Measurements from ENCODE around the gene MEGF6.

- TF ChIP-seq CTCF (optimal IDR thresholded peaks at IDR 0.05 in 1 of 3, IDR thresholded peaks at IDR 0.05 in 1 of 3, conservative IDR thresholded peaks at IDR 0.05 in 1 of 3; ENCODE audit: extremely low read depth in 1 of 3, insufficient read depth in 2 of 3, low read length in 3 of 3) (no peak), EZH2 (IDR thresholded peaks at IDR 0.05; ENCODE audit: low read length) (no peak)
These were observed 141.3 kb downstream of the MEGF6 start for GRCh38 chr1:3469849-3470649.
